Omental fat pad (tissue), 4 donors: Measurements from ENCODE around the gene TNXB. TPM values are rescaled to one million over a fixed set of nuclear protein-coding genes. Genes with fewer than 3 reads are reported as not detected.
"Not testable (repeated sequence)": the region's sequence is repeated elsewhere in the genome, so short reads cannot be mapped to it uniquely, and the experiment has no call there.

Source experiments
- ATAC-seq: fragments of 150-250 bp; one replicate; pipeline ENCODE4 v1.9.1; 2016; ENCODE audit warnings: mild to moderate bottlenecking, moderate library complexity; ENCODE audit not compliant: low FRiP score
- DNase-seq: peaks from one replicate; pipeline ENCODE4 v3.0.0-alpha.2; 2019; ENCODE audit warnings: low spot score
- total RNA-seq, 4 donors: library from RNA; depleted of rRNA; stranded (reverse); fragments of >200 nt; gene quantifications; one replicate each; pipeline ENCODE4 v1.1.0, GENCODE V29; 2016
- TF ChIP-seq, protein P1 (sequence below), 3 donors: fragments of 450-650 bp; IDR thresholded peaks; one replicate each; pipeline ENCODE4 v1.5.1; 2016 to 2017; ENCODE audit warnings: antibody characterized with exemption in 3 of 3, mild to moderate bottlenecking in 3 of 3, moderate library complexity in 2 of 3

TNXB gene
- total RNA-seq, 4 donors from 2014 or later = 129 to 311 (median 137) TPM

DNA sequence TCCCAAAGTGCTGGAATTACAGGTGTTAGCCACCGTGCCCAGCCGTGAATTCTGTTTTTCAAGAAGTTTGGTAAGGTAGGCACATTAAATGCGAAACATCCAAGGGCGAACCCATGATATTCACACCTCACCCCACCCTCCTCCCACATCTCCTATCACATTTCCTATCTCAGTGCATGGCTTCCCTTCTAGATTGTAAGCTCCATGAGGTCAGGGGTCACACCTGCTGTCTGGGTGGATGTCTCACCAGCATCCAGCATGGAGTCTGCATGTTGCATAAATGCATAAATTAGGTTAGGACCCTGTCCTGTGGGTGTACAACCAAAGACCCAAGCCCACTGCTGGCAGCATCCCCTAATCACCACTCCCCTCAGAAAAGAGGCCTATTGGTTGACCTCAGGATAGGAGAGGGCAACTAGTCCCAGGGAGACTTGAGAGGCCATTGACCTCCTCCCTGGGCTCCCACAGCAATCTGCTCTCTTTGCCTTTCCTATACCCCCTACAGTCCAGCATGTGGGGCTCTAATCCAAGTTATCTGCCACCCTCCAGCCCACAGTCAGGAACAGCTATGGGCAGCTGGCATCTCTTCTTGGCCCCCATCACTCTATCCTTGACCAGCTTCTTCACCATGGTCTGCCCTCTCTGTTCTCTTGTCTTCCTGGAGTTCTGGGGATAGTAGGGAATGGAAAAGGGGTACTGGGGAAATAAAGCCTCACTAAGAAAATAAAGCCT, 38.4 kb upstream of the TNXB start:
- ATAC-seq (no peak), DNase-seq (no peak)
- TF ChIP-seq, protein P1, sequence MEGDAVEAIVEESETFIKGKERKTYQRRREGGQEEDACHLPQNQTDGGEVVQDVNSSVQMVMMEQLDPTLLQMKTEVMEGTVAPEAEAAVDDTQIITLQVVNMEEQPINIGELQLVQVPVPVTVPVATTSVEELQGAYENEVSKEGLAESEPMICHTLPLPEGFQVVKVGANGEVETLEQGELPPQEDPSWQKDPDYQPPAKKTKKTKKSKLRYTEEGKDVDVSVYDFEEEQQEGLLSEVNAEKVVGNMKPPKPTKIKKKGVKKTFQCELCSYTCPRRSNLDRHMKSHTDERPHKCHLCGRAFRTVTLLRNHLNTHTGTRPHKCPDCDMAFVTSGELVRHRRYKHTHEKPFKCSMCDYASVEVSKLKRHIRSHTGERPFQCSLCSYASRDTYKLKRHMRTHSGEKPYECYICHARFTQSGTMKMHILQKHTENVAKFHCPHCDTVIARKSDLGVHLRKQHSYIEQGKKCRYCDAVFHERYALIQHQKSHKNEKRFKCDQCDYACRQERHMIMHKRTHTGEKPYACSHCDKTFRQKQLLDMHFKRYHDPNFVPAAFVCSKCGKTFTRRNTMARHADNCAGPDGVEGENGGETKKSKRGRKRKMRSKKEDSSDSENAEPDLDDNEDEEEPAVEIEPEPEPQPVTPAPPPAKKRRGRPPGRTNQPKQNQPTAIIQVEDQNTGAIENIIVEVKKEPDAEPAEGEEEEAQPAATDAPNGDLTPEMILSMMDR (IDR thresholded peaks at IDR 0.05) = no peak

DNA sequence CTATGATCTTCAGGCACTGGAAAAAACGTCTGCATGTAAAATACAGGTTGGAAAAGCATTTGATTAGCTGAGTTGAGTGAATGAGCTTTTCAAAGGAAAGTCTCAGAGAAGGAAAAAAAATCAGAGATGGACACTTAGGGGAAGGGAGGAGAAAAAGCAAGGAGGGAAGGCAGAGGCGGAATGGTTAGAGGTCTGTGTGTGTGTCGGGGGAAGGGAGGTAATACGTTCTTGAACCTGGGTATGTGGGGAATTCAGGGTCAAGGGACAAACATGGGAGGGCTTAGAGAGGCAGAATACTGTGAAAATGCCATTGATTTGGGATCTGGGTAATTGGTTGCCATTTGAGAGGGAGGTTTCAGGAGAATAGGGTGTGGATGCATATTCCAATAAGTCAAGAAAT, 37.5 kb upstream of the TNXB start:
- DNase-seq (no peak), ATAC-seq (no peak)
- TF ChIP-seq, protein P1 (IDR thresholded peaks at IDR 0.05) = no peak

DNA sequence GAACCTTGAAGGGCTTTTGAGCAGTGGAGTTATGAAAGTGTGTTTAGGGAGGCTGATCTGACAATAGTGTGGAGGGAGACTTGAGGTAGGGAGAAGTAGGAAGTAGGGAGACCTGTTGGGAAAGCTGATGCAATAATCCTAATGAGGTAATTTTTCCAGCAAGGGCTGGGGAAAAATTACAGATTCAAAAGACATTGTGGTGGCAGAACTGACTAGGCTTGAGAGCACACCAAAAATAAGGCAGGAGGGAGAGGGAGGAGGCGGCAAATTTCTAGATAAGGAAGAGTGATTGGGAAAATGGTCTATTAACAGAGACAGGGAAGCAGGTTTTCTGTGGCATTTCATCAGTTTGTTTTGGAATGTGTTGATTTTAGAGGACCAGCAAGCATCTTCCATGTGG, 37.1 kb upstream of the TNXB start:
- TF ChIP-seq, protein P1 (IDR thresholded peaks at IDR 0.05) = no peak
- ATAC-seq (peak; percentile 16), DNase-seq (no peak)

DNA sequence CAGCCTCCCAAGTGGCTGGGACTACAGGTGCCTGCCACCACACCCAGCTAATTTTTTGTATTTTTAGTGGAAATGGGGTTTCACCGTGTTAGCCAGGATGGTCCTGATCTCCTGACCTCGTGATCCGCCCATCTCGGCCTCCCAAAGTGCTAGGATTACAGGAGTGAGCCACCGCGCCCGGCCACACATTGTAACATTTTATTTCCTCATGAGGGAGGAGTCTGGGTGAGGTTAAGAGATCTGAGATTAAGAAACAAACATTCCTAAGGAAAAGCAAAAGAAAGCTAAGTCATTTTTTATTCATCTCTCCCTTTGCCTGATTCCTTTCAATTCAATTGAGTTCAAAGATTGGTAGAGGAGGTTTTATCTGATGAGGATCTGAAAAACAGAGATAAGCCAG, 35.1 kb upstream of the TNXB start:
- ATAC-seq, DNase-seq: not testable (repeated sequence)

DNA sequence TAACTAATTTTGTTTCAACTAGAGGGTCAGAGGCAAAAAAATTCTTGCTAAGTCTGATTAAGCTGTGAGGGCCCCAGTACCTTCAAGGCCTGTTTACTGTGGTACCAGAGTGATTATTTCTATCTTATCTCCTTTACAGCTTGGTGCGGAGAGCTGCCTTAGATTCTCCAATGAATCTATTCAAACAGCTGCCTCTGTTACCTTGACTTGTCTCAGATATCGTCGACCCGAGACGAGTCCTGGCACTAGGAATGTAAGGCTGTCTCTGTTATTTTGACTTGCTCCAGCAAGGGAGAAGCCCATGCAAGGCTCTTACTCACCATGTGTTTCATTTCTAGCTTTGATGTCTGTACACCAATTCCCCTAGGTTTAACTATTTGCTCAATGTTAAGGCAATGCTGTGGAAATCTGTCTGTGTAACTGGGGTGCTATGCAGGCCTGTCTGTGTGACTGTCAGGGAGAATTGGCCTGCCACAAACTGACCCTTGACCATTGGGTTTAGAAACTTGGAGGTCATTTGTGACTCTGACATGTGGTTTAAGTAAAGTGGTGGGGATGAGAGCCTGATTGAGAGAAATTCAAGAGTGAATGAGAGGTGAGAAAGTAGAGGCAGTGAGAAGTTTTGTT, 31.4 kb upstream of the TNXB start:
- DNase-seq (no peak), ATAC-seq (no peak)
- TF ChIP-seq, protein P1 (IDR thresholded peaks at IDR 0.05) = no peak

DNA sequence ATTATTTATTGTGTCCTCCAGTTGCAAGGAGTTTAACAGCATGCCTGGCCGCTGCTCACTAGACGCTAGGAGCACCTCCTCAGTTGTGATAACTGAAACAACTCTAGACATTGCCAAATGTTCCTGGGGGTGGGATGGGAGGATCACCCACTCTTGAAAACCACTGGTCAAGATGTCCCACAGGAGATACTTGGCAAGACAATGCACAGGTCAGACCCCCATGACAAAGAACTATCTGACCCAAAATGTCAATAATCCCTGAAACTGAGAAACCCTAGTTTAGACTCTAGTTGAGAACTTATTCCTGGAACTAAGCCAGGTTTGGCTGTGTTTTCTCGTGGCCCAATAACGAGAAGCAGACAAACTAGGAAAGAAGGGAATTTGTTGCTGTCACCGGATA, 30.5 kb upstream of the TNXB start:
- TF ChIP-seq, protein P1 (IDR thresholded peaks at IDR 0.05) = no peak
- no peak for ATAC-seq

DNA sequence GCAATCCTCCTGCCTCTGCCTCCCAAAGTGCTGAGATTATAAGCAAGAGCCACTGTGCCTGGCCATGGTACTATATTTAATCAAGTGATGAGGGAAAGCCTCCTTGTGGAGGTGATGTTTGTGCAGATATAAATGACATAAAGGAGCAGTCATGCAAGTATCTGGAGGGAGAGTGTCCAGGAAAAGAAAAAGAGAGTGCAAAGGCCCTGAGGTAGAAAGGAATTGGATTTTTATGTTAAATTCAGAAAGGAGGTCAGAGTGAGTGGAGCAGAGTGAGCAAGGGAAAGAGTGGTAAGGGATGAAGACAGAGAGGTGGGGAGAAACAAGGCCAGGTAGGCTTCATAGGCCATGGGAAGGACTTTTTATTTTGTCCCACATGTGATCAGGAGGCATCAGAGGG, 28.3 kb upstream of the TNXB start:
- ATAC-seq (no peak), DNase-seq (no peak)
- TF ChIP-seq, protein P1 (IDR thresholded peaks at IDR 0.05) = no peak

More for the DNA sequence above, 30.5 kb upstream of the TNXB start:
- no peak for DNase-seq
